HepG2 (cell line): ENCODE results near the gene IGLON5. TPM values are rescaled to one million over a fixed set of nuclear protein-coding genes. Genes with fewer than 3 reads are reported as not detected.

Experiments used
- CBX1 ChIP-seq: IDR thresholded peaks from one replicate; pipeline ENCODE4 v1.6.1; 2016; ENCODE audit warnings: antibody characterized with exemption, low read depth
- CREB1 ChIP-seq, 2 experiments: fragments of 450-650 bp in 1 of 2; IDR thresholded peaks; 2 replicates each; pipeline ENCODE4 v1.6.1; 2016 to 2017; ENCODE audit warnings: control low read depth in 1 of 2, mild to moderate bottlenecking in 1 of 2, missing compliant biosample characterization in 1 of 2, missing genetic modification characterization in 1 of 2
- DMAP1 ChIP-seq: IDR thresholded peaks from 2 replicates; pipeline ENCODE4 v1.6.1; 2016
- ELF3 ChIP-seq: IDR thresholded peaks from 2 replicates; pipeline ENCODE4 v1.6.1; 2016; ENCODE audit warnings: missing genetic modification reagents, missing compliant biosample characterization
- FLYWCH1 ChIP-seq: sonication (generic); formaldehyde crosslinking; IDR thresholded peaks from 2 replicates; pipeline ENCODE4 v1.8.1; 2023; ENCODE audit warnings: mild to moderate bottlenecking, missing genetic modification reagents
- HIVEP1 ChIP-seq: sonication (generic); formaldehyde crosslinking; IDR thresholded peaks from 2 replicates; pipeline ENCODE4 v1.4.0; 2020; ENCODE audit warnings: mild to moderate bottlenecking, missing genetic modification reagents
- HNRNPK ChIP-seq: fragments of 200-400 bp; formaldehyde crosslinking; IDR thresholded peaks from 2 replicates; pipeline ENCODE4 v1.6.1; 2018; ENCODE audit warnings: low read length, low read depth, moderate library complexity, mild to moderate bottlenecking; ENCODE audit not compliant: poor library complexity, severe bottlenecking
- MYNN ChIP-seq: sonication (generic); formaldehyde crosslinking; IDR thresholded peaks from 2 replicates; pipeline ENCODE4 v1.4.0; 2020; ENCODE audit warnings: mild to moderate bottlenecking, low read depth, missing genetic modification reagents
- PHF20 ChIP-seq: sonication (generic); formaldehyde crosslinking; IDR thresholded peaks from 2 replicates; pipeline ENCODE4 v1.5.0; 2020; ENCODE audit warnings: mild to moderate bottlenecking, missing genetic modification reagents
- SCMH1 ChIP-seq: sonication (generic); formaldehyde crosslinking; IDR thresholded peaks from 2 replicates; pipeline ENCODE4 v1.9.0; 2021; ENCODE audit warnings: missing genetic modification reagents, mild to moderate bottlenecking, borderline replicate concordance
- ZFP1 ChIP-seq: IDR thresholded peaks from 2 replicates; pipeline ENCODE4 v1.6.1; 2016
- ZNF230 ChIP-seq: sonication (generic); formaldehyde crosslinking; IDR thresholded peaks from 2 replicates; pipeline ENCODE4 v1.4.0; 2020; ENCODE audit warnings: mild to moderate bottlenecking, missing genetic modification reagents
- ZNF263 ChIP-seq: sonication (generic); formaldehyde crosslinking; IDR thresholded peaks from 2 replicates; pipeline ENCODE4 v1.4.0; 2020; ENCODE audit warnings: missing genetic modification reagents
- ZNF335 ChIP-seq: sonication (generic); formaldehyde crosslinking; IDR thresholded peaks from 2 replicates; pipeline ENCODE4 v1.4.0; 2020; ENCODE audit warnings: missing genetic modification reagents
- ZNF33B ChIP-seq: sonication (generic); formaldehyde crosslinking; IDR thresholded peaks from 2 replicates; pipeline ENCODE4 v1.5.1; 2020; ENCODE audit warnings: mild to moderate bottlenecking, missing genetic modification reagents
- ZNF672 ChIP-seq: sonication (generic); formaldehyde crosslinking; IDR thresholded peaks from 2 replicates; pipeline ENCODE4 v1.8.1; 2022; ENCODE audit warnings: missing genetic modification reagents
- polyA plus RNA-seq, 8 experiments: library from polyadenylated mRNA; depleted of rRNA in 3 of 8; stranded (reverse) in 7 of 8; unstranded in 1 of 8; fragments of >200 nt; fragmentation: Illumina TruSeq in 4 of 8; extraction: Trizol in 4 of 8; gene quantifications; 2 replicates each; pipeline versions ENCODE4 v1.2.1 to v1.2.3, GENCODE V29; 2011 to 2016; ENCODE audit warnings: low read depth in 4 of 8, missing spikeins in 1 of 8, mixed read lengths in 1 of 8; ENCODE audit not compliant: insufficient read depth in 1 of 8
- total RNA-seq, 5 experiments: library from RNA; depleted of rRNA; stranded (reverse); fragments of >200 nt; fragmentation: Illumina TruSeq; extraction: Trizol; gene quantifications; 2 replicates each; pipeline ENCODE4 v1.2.3, GENCODE V29; 2016; ENCODE audit warnings: low read depth in 1 of 5
- TF ChIP-seq, protein P1 (sequence below): sonication (generic); formaldehyde crosslinking; IDR thresholded peaks from 2 replicates; pipeline ENCODE4 v1.9.0; 2022; ENCODE audit warnings: missing genetic modification reagents, mild to moderate bottlenecking, borderline replicate concordance
- TF ChIP-seq, protein P2 (sequence below), 2 experiments: IDR thresholded peaks; 2 replicates each; pipeline ENCODE4 v1.6.1; 2011 to 2012; ENCODE audit warnings: low read length in 2 of 2, borderline replicate concordance in 1 of 2, low read depth in 1 of 2, mild to moderate bottlenecking in 1 of 2, moderate library complexity in 1 of 2
- TF ChIP-seq, protein P3 (sequence below): sonication (generic); formaldehyde crosslinking; IDR thresholded peaks from 2 replicates; pipeline ENCODE4 v1.5.0; 2020; ENCODE audit warnings: mild to moderate bottlenecking, missing genetic modification reagents
- TF ChIP-seq, protein P4 (sequence below): sonication (generic); formaldehyde crosslinking; IDR thresholded peaks from 2 replicates; pipeline ENCODE4 v1.4.0; 2020; ENCODE audit warnings: missing genetic modification reagents, mild to moderate bottlenecking, borderline replicate concordance

IGLON5 gene
- total and polyA plus RNA-seq, 2 of the 13 experiments (the other 11 are each of a cell fraction or from before 2014, with no cell fraction given): 0.04 to 5.7 TPM

DNA sequence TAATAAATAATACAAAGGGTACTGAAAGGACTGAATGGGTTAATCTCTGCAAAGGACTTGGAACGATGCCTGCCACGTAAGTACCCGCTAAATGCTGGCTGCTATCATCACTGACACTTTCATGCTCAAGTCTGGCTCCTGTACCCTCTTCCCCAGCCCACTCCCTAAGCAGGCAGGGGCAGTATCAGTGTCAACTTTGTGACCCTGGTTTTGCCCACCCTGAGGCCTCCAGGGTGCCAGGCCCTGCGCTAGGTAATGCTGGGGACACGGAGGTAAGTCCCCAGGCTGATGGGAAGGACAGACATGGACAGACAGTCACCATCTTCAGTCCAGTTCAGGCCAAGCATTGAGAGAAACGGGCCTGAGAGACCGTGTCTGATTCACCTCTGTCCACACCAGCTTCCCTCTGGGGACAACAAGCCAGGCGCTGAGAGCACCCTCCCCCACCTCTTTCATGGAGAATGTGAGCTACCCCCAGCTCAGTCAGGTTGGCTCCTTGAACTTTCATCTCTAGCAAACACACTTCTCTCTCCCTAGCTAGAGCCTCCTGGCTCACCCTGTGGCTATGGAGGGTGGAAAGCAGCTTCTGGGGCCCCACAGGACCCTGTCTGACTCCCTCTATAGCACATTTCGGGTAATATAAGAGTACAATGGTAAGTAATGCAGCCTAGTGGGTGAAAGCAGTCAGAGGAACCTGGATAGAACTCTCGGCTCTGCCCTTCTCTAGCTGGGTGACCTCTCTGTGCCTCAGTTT, 53.9 kb downstream of the IGLON5 start (continued):
- TF ChIP-seq, protein P1, sequence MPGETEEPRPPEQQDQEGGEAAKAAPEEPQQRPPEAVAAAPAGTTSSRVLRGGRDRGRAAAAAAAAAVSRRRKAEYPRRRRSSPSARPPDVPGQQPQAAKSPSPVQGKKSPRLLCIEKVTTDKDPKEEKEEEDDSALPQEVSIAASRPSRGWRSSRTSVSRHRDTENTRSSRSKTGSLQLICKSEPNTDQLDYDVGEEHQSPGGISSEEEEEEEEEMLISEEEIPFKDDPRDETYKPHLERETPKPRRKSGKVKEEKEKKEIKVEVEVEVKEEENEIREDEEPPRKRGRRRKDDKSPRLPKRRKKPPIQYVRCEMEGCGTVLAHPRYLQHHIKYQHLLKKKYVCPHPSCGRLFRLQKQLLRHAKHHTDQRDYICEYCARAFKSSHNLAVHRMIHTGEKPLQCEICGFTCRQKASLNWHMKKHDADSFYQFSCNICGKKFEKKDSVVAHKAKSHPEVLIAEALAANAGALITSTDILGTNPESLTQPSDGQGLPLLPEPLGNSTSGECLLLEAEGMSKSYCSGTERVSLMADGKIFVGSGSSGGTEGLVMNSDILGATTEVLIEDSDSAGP: peak; percentile 26; the same call in 1 of the 2 replicates
- TF ChIP-seq ZFP1 (CRISPR knock-in tag) (peak; percentile 82; the same call in 1 of the 2 replicates), FLYWCH1 (CRISPR knock-in tag) (no peak), DMAP1 (CRISPR knock-in tag) (peak; percentile 80; the same call in 1 of the 2 replicates), ZNF230 (CRISPR knock-in tag) (no peak), SCMH1 (CRISPR knock-in tag) (no peak), HIVEP1 (CRISPR knock-in tag) (no peak), ZNF335 (CRISPR knock-in tag) (peak; percentile 28; the same call in 1 of the 2 replicates), CBX1 (peak; percentile 45), PHF20 (CRISPR knock-in tag) (peak; percentile 34; the same call in 1 of the 2 replicates), ELF3 (CRISPR knock-in tag) (peak; percentile 50), ZNF33B (no peak), MYNN (CRISPR knock-in tag) (no peak), ZNF672 (no peak), CREB1 (IDR thresholded peaks at IDR 0.05) (no peak), CREB1 (CRISPR knock-in tag; IDR thresholded peaks at IDR 0.05) (no peak; the same call in 1 of the 2 replicates), ZNF263 (CRISPR knock-in tag) (peak; percentile 31; the same call in 1 of the 2 replicates), HNRNPK (no peak)
- TF ChIP-seq, protein P2, sequence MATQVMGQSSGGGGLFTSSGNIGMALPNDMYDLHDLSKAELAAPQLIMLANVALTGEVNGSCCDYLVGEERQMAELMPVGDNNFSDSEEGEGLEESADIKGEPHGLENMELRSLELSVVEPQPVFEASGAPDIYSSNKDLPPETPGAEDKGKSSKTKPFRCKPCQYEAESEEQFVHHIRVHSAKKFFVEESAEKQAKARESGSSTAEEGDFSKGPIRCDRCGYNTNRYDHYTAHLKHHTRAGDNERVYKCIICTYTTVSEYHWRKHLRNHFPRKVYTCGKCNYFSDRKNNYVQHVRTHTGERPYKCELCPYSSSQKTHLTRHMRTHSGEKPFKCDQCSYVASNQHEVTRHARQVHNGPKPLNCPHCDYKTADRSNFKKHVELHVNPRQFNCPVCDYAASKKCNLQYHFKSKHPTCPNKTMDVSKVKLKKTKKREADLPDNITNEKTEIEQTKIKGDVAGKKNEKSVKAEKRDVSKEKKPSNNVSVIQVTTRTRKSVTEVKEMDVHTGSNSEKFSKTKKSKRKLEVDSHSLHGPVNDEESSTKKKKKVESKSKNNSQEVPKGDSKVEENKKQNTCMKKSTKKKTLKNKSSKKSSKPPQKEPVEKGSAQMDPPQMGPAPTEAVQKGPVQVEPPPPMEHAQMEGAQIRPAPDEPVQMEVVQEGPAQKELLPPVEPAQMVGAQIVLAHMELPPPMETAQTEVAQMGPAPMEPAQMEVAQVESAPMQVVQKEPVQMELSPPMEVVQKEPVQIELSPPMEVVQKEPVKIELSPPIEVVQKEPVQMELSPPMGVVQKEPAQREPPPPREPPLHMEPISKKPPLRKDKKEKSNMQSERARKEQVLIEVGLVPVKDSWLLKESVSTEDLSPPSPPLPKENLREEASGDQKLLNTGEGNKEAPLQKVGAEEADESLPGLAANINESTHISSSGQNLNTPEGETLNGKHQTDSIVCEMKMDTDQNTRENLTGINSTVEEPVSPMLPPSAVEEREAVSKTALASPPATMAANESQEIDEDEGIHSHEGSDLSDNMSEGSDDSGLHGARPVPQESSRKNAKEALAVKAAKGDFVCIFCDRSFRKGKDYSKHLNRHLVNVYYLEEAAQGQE (IDR thresholded peaks at IDR 0.05; ENCODE audit: borderline replicate concordance in 1 of 2, low read depth in 1 of 2, low read length in 2 of 2): peak in 1 of 2 experiments; percentile 77; a peak in 2 of 4 replicates
- TF ChIP-seq, protein P3, sequence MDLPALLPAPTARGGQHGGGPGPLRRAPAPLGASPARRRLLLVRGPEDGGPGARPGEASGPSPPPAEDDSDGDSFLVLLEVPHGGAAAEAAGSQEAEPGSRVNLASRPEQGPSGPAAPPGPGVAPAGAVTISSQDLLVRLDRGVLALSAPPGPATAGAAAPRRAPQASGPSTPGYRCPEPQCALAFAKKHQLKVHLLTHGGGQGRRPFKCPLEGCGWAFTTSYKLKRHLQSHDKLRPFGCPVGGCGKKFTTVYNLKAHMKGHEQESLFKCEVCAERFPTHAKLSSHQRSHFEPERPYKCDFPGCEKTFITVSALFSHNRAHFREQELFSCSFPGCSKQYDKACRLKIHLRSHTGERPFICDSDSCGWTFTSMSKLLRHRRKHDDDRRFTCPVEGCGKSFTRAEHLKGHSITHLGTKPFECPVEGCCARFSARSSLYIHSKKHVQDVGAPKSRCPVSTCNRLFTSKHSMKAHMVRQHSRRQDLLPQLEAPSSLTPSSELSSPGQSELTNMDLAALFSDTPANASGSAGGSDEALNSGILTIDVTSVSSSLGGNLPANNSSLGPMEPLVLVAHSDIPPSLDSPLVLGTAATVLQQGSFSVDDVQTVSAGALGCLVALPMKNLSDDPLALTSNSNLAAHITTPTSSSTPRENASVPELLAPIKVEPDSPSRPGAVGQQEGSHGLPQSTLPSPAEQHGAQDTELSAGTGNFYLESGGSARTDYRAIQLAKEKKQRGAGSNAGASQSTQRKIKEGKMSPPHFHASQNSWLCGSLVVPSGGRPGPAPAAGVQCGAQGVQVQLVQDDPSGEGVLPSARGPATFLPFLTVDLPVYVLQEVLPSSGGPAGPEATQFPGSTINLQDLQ (CRISPR knock-in tag): peak; percentile 42; the same call in 1 of the 2 replicates
- TF ChIP-seq, protein P4, sequence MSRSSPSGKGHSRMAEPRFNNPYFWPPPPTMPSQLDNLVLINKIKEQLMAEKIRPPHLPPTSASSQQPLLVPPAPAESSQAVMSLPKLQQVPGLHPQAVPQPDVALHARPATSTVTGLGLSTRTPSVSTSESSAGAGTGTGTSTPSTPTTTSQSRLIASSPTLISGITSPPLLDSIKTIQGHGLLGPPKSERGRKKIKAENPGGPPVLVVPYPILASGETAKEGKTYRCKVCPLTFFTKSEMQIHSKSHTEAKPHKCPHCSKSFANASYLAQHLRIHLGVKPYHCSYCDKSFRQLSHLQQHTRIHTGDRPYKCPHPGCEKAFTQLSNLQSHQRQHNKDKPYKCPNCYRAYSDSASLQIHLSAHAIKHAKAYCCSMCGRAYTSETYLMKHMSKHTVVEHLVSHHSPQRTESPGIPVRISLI (CRISPR knock-in tag): no peak
